ENCODE measurements around the gene NR2E3. TPM values are rescaled to one million over a fixed set of nuclear protein-coding genes. Genes with fewer than 3 reads are reported as not detected.

The NR2E3 gene
- total RNA-seq, result not detected in 2 replicates

- DNase-seq (ENCODE audit: low spot score), result no peak
- no peaks in the 10 kb centered on the region for H3K27me3 Mint-ChIP-seq (ENCODE audit: low read depth)
- no peaks in the 10 kb centered on the region for H3K4me1 Mint-ChIP-seq (ENCODE audit: low read depth)
- no peak within 1 kb of the TSS for H3K4me3 Mint-ChIP-seq (ENCODE audit: low read depth)
- intact Hi-C loops (cut with micrococcal nuclease), result no loop called here
- H3K36me3 Mint-ChIP-seq (ENCODE audit: low read depth), result no peaks in the 10 kb centered on the region
- no peak within 1 kb of the TSS for H3K27ac Mint-ChIP-seq
- H3K9me3 Mint-ChIP-seq, result no peaks in the 10 kb centered on the region
Observed at GRCh38 chr15:71810256-71811035, at the start of gene NR2E3. NR2E3 (plus strand) TSS chr15:71810554; CDS start chr15:71810744, 190 bp downstream.

GRCh38 chr15:71760852-71761251 is 49.5 kb upstream of the NR2E3 start:
- Mint-ChIP-seq H3K4me3 (ENCODE audit: low read depth) (no peak overlapping the region), H3K4me1 (ENCODE audit: low read depth) (no peaks in the 10 kb centered on the region), H3K9me3 (peaks cover 17% of the 10 kb centered on the region), H3K36me3 (ENCODE audit: low read depth) (peaks cover 5% of the 10 kb centered on the region), H3K27ac (no peak overlapping the region), H3K27me3 (ENCODE audit: low read depth) (peaks cover 3% of the 10 kb centered on the region)
- DNase-seq (ENCODE audit: low spot score), result no peak
- intact Hi-C loops (cut with micrococcal nuclease), result no loop called here

- no peak overlapping the region for H3K27ac Mint-ChIP-seq
- peaks cover 17% of the 10 kb centered on the region for H3K9me3 Mint-ChIP-seq
- H3K4me1 Mint-ChIP-seq (ENCODE audit: low read depth), result no peaks in the 10 kb centered on the region
- DNase-seq (ENCODE audit: low spot score), result no peak
- no peak overlapping the region for H3K4me3 Mint-ChIP-seq (ENCODE audit: low read depth)
- intact Hi-C loops (cut with micrococcal nuclease), result no loop called here
- peaks cover 3% of the 10 kb centered on the region for H3K27me3 Mint-ChIP-seq (ENCODE audit: low read depth)
- H3K36me3 Mint-ChIP-seq (ENCODE audit: low read depth), result peaks cover 5% of the 10 kb centered on the region
Observed at GRCh38 chr15:71761649-71762048, 48.7 kb upstream of the NR2E3 start.

- intact Hi-C loops (cut with micrococcal nuclease), result no loop called here
- H3K27me3 Mint-ChIP-seq (ENCODE audit: low read depth), result peaks cover 5% of the 10 kb centered on the region
- no peaks in the 10 kb centered on the region for H3K36me3 Mint-ChIP-seq (ENCODE audit: low read depth)
Observed at GRCh38 chr15:71768184-71768583, 42.2 kb upstream of the NR2E3 start.

GRCh38 chr15:71773206-71773859 is 37.0 kb upstream of the NR2E3 start:
- intact Hi-C loops (cut with micrococcal nuclease), result no loop called here
- Mint-ChIP-seq H3K27ac (no peak overlapping the region), H3K9me3 (no peaks in the 10 kb centered on the region), H3K4me1 (ENCODE audit: low read depth) (no peaks in the 10 kb centered on the region), H3K4me3 (ENCODE audit: low read depth) (no peak overlapping the region), H3K27me3 (ENCODE audit: low read depth) (peaks cover 3% of the 10 kb centered on the region), H3K36me3 (ENCODE audit: low read depth) (no peaks in the 10 kb centered on the region)
- DNase-seq (ENCODE audit: low spot score), result no peak

More at GRCh38 chr15:71768184-71768583, 42.2 kb upstream of the NR2E3 start:
- Mint-ChIP-seq H3K4me1 (ENCODE audit: low read depth) (no peaks in the 10 kb centered on the region), H3K27ac (no peak overlapping the region), H3K9me3 (no peaks in the 10 kb centered on the region), H3K4me3 (ENCODE audit: low read depth) (no peak overlapping the region)
- no peak for DNase-seq (ENCODE audit: low spot score)

- no peak for DNase-seq (ENCODE audit: low spot score)
- peaks cover 10% of the 10 kb centered on the region for H3K4me1 Mint-ChIP-seq (ENCODE audit: low read depth)
- H3K27me3 Mint-ChIP-seq (ENCODE audit: low read depth), result peaks cover 3% of the 10 kb centered on the region
- no peaks in the 10 kb centered on the region for H3K9me3 Mint-ChIP-seq
- H3K4me3 Mint-ChIP-seq (ENCODE audit: low read depth), result no peak overlapping the region
- H3K36me3 Mint-ChIP-seq (ENCODE audit: low read depth), result no peaks in the 10 kb centered on the region
- intact Hi-C loops (cut with micrococcal nuclease), result no loop called here
- H3K27ac Mint-ChIP-seq, result no peak overlapping the region
Observed at GRCh38 chr15:71775856-71776255, 34.5 kb upstream of the NR2E3 start.

- Mint-ChIP-seq H3K36me3 (ENCODE audit: low read depth) (no peaks in the 10 kb centered on the region), H3K4me1 (ENCODE audit: low read depth) (peaks cover 14% of the 10 kb centered on the region), H3K9me3 (no peaks in the 10 kb centered on the region), H3K27me3 (ENCODE audit: low read depth) (peaks cover under 1% of the 10 kb centered on the region), H3K27ac (no peak overlapping the region), H3K4me3 (ENCODE audit: low read depth) (no peak overlapping the region)
- no peak for DNase-seq (ENCODE audit: low spot score)
- intact Hi-C loops (cut with micrococcal nuclease), result no loop called here
Observed at GRCh38 chr15:71776304-71776703, 34.0 kb upstream of the NR2E3 start.

GRCh38 chr15:71777216-71777943 is 33.0 kb upstream of the NR2E3 start:
- Mint-ChIP-seq H3K36me3 (ENCODE audit: low read depth) (no peaks in the 10 kb centered on the region), H3K9me3 (no peaks in the 10 kb centered on the region), H3K27ac (no peak overlapping the region), H3K4me3 (ENCODE audit: low read depth) (no peak overlapping the region), H3K27me3 (ENCODE audit: low read depth) (no peaks in the 10 kb centered on the region), H3K4me1 (ENCODE audit: low read depth) (peaks cover 18% of the 10 kb centered on the region)
- no peak for DNase-seq (ENCODE audit: low spot score)
- intact Hi-C loops (cut with micrococcal nuclease), result no loop called here

- H3K9me3 Mint-ChIP-seq, result no peaks in the 10 kb centered on the region
- DNase-seq (ENCODE audit: low spot score), result no peak
- no peak overlapping the region for H3K4me3 Mint-ChIP-seq (ENCODE audit: low read depth)
- intact Hi-C loops (cut with micrococcal nuclease), result no loop called here
- no peaks in the 10 kb centered on the region for H3K36me3 Mint-ChIP-seq (ENCODE audit: low read depth)
- no peaks in the 10 kb centered on the region for H3K27me3 Mint-ChIP-seq (ENCODE audit: low read depth)
- H3K4me1 Mint-ChIP-seq (ENCODE audit: low read depth), result peaks cover 18% of the 10 kb centered on the region
- H3K27ac Mint-ChIP-seq, result no peak overlapping the region
Observed at GRCh38 chr15:71779073-71779797, 31.1 kb upstream of the NR2E3 start.

GRCh38 chr15:71780115-71780976 is 30.0 kb upstream of the NR2E3 start:
- intact Hi-C loops (cut with micrococcal nuclease), result loop anchor here (5.0 kb wide), 1 partner anchor 377 kb away; no protein-coding TSS in a partner anchor
- no peaks in the 10 kb centered on the region for H3K36me3 Mint-ChIP-seq (ENCODE audit: low read depth)
- no peaks in the 10 kb centered on the region for H3K27me3 Mint-ChIP-seq (ENCODE audit: low read depth)
- H3K9me3 Mint-ChIP-seq, result no peaks in the 10 kb centered on the region
- peaks cover 18% of the 10 kb centered on the region for H3K4me1 Mint-ChIP-seq (ENCODE audit: low read depth)
- peak overlapping the region; percentile 1 for H3K4me3 Mint-ChIP-seq (ENCODE audit: low read depth)
- DNase-seq (ENCODE audit: low spot score), result peak; percentile 23
- peak overlapping the region; percentile 70 for H3K27ac Mint-ChIP-seq

GRCh38 chr15:71781179-71781964 is 29.0 kb upstream of the NR2E3 start:
- Mint-ChIP-seq H3K4me1 (ENCODE audit: low read depth) (peaks cover 20% of the 10 kb centered on the region), H3K9me3 (no peaks in the 10 kb centered on the region), H3K36me3 (ENCODE audit: low read depth) (no peaks in the 10 kb centered on the region), H3K27me3 (ENCODE audit: low read depth) (peaks cover 3% of the 10 kb centered on the region), H3K4me3 (ENCODE audit: low read depth) (peak overlapping the region; percentile 17), H3K27ac (peak overlapping the region; percentile 71)
- intact Hi-C loops (cut with micrococcal nuclease), result loop anchor here (5.0 kb wide), 1 partner anchor 376 kb away; no protein-coding TSS in a partner anchor
- DNase-seq (ENCODE audit: low spot score), result no peak

Measured in activated T-helper 2 cell treated with anti-CD3 and anti-CD28 coated beads, Interferon-gamma antibody, Interleukin-2, Interleukin-4, amounts not matched to agents 10 μg/mL and 5 μg/mL and 100 μg/mL, durations not matched to agents 14 hours and 24 hours and 36 hours (primary cell).